GM21515 (cell line): ENCODE measurements around the gene CD70.
"Not testable (repeated sequence)": the region's sequence is repeated elsewhere in the genome, so short reads cannot be mapped to it uniquely, and the experiment has no call there.

ENCODE experiments used
- ATAC-seq: cut with Tn5 transposase; IDR thresholded peaks from one replicate; pipeline ENCODE4 v1.9.1; 2021; ENCODE audit not compliant: unreplicated experiment

The CD70 gene

GRCh38 chr19:6590827-6591319, at the start of gene CD70:
CD70 (minus strand) TSS chr19:6591150; CDS start chr19:6591002, 148 bp downstream.
- peak; percentile 43 for ATAC-seq

GRCh38 chr19:6640333-6640732, 49.4 kb upstream of the CD70 start:
- ATAC-seq, result not testable (repeated sequence)

GRCh38 chr19:6639439-6639838, 48.5 kb upstream of the CD70 start:
- no peak for ATAC-seq

GRCh38 chr19:6633456-6633813, 42.5 kb upstream of the CD70 start:
- ATAC-seq, result not testable (repeated sequence)

GRCh38 chr19:6632747-6633455, 42.0 kb upstream of the CD70 start:
- not testable (repeated sequence) for ATAC-seq

- no peak for ATAC-seq
Measured at GRCh38 chr19:6632002-6632621, 41.2 kb upstream of the CD70 start.

- ATAC-seq, result no peak
Measured at GRCh38 chr19:6626764-6627163, 35.8 kb upstream of the CD70 start.

GRCh38 chr19:6617374-6617773, 26.4 kb upstream of the CD70 start:
- no peak for ATAC-seq

- ATAC-seq, result no peak
Measured at GRCh38 chr19:6616011-6616410, 25.1 kb upstream of the CD70 start.

- no peak for ATAC-seq
Measured at GRCh38 chr19:6613711-6614110, 22.8 kb upstream of the CD70 start.

- no peak for ATAC-seq
Measured at GRCh38 chr19:6610934-6611852, 20.2 kb upstream of the CD70 start.

- ATAC-seq, result no peak
Measured at GRCh38 chr19:6608940-6609339, 18.0 kb upstream of the CD70 start.

- not testable (repeated sequence) for ATAC-seq
Measured at GRCh38 chr19:6608146-6608545, 17.2 kb upstream of the CD70 start.

GRCh38 chr19:6606276-6607070, 15.5 kb upstream of the CD70 start:
- ATAC-seq, result not testable (repeated sequence)

GRCh38 chr19:6604906-6605305, 14.0 kb upstream of the CD70 start:
- no peak for ATAC-seq

- no peak for ATAC-seq
Measured at GRCh38 chr19:6602729-6603114, 11.8 kb upstream of the CD70 start.

- peak; percentile 80 for ATAC-seq
Measured at GRCh38 chr19:6601537-6602052, 10.6 kb upstream of the CD70 start.

- ATAC-seq, result not testable (repeated sequence)
Measured at GRCh38 chr19:6600951-6601536, 10.1 kb upstream of the CD70 start.

GRCh38 chr19:6599866-6600454, 9.0 kb upstream of the CD70 start:
- no peak for ATAC-seq
